ENCODE data around the gene LBHD2. TPM values are rescaled to one million over a fixed set of nuclear protein-coding genes. Genes with fewer than 3 reads are reported as not detected.

LBHD2 gene
- total and polyA plus RNA-seq, 2 of the 13 experiments (the other 11 are each of a cell fraction or from before 2014, with no cell fraction given), result 0.67 to 1.00 TPM

DNA sequence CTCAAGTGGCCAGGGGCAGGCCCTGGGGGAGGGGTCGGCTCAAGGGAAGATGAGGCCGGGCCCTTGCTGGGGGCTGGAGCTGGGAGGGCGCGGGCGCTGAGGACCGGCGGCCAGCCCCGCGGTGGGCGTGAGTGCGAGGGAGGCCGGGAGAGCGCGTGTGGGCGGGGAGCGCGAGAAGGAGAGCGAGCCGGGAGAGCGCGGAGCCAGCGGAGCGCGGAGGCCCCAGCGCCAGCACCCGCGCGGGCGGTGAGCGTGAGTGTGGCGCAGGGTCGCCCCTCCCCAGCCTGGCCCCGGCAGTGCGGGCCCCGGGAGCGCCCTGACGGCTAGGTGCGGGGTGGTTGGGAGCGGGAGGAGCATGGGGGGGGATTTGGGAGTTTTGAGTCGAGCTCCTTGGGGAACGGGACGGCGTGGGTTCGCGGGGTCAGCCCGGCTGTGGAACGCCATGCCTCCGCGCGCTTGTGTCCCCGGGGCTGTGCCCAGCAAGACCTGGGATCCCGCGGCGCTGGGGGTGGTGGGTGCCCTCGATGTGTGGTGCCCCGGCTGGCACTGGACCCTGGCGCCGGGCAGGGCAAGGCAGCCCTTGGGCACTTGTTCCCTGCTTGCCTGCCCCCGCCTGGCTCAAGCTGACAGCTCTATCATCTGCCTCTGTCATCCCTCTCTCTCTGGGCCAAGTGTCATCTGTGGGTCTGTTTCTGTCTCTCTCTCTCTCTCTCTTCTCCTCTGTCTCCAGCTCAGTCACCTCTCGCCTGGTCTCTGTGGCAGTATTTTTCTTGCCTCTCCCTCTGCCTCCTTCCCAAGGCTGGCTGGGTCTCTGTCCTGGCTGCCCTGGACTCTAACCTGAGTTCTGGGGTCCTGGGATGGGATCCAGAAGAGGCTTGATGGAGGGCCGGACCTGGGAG is at the start of gene LBHD2 (continued):
- TF ChIP-seq, protein P1, sequence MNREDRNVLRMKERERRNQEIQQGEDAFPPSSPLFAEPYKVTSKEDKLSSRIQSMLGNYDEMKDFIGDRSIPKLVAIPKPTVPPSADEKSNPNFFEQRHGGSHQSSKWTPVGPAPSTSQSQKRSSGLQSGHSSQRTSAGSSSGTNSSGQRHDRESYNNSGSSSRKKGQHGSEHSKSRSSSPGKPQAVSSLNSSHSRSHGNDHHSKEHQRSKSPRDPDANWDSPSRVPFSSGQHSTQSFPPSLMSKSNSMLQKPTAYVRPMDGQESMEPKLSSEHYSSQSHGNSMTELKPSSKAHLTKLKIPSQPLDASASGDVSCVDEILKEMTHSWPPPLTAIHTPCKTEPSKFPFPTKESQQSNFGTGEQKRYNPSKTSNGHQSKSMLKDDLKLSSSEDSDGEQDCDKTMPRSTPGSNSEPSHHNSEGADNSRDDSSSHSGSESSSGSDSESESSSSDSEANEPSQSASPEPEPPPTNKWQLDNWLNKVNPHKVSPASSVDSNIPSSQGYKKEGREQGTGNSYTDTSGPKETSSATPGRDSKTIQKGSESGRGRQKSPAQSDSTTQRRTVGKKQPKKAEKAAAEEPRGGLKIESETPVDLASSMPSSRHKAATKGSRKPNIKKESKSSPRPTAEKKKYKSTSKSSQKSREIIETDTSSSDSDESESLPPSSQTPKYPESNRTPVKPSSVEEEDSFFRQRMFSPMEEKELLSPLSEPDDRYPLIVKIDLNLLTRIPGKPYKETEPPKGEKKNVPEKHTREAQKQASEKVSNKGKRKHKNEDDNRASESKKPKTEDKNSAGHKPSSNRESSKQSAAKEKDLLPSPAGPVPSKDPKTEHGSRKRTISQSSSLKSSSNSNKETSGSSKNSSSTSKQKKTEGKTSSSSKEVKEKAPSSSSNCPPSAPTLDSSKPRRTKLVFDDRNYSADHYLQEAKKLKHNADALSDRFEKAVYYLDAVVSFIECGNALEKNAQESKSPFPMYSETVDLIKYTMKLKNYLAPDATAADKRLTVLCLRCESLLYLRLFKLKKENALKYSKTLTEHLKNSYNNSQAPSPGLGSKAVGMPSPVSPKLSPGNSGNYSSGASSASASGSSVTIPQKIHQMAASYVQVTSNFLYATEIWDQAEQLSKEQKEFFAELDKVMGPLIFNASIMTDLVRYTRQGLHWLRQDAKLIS (CRISPR knock-in tag; IDR thresholded peaks at IDR 0.05), result no peak
- TF ChIP-seq, protein P2, sequence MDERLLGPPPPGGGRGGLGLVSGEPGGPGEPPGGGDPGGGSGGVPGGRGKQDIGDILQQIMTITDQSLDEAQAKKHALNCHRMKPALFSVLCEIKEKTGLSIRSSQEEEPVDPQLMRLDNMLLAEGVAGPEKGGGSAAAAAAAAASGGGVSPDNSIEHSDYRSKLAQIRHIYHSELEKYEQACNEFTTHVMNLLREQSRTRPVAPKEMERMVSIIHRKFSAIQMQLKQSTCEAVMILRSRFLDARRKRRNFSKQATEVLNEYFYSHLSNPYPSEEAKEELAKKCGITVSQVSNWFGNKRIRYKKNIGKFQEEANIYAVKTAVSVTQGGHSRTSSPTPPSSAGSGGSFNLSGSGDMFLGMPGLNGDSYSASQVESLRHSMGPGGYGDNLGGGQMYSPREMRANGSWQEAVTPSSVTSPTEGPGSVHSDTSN (CRISPR knock-in tag; IDR thresholded peaks at IDR 0.05), result no peak
- TF ChIP-seq, protein P3, sequence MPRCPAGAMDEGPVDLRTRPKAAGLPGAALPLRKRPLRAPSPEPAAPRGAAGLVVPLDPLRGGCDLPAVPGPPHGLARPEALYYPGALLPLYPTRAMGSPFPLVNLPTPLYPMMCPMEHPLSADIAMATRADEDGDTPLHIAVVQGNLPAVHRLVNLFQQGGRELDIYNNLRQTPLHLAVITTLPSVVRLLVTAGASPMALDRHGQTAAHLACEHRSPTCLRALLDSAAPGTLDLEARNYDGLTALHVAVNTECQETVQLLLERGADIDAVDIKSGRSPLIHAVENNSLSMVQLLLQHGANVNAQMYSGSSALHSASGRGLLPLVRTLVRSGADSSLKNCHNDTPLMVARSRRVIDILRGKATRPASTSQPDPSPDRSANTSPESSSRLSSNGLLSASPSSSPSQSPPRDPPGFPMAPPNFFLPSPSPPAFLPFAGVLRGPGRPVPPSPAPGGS (CRISPR knock-in tag; IDR thresholded peaks at IDR 0.05), result no peak
- TF ChIP-seq KLF16 (CRISPR knock-in tag; IDR thresholded peaks at IDR 0.05) (no peak), ZNF7 (CRISPR knock-in tag; IDR thresholded peaks at IDR 0.05) (no peak), ZNF766 (CRISPR knock-in tag; IDR thresholded peaks at IDR 0.05; ENCODE audit: borderline replicate concordance) (no peak), ZNF10 (CRISPR knock-in tag; IDR thresholded peaks at IDR 0.05; ENCODE audit: borderline replicate concordance, low read depth) (no peak), ZSCAN30 (CRISPR knock-in tag; IDR thresholded peaks at IDR 0.05) (no peak), KDM5B (CRISPR knock-in tag; IDR thresholded peaks at IDR 0.05; ENCODE audit: borderline replicate concordance) (no peak), JUN (CRISPR knock-in tag; IDR thresholded peaks at IDR 0.05) (no peak), KDM1A (CRISPR knock-in tag; IDR thresholded peaks at IDR 0.05) (no peak), ZNF451 (CRISPR knock-in tag; IDR thresholded peaks at IDR 0.05) (no peak), ONECUT2 (CRISPR knock-in tag; IDR thresholded peaks at IDR 0.05) (no peak), ZNF530 (CRISPR knock-in tag; IDR thresholded peaks at IDR 0.05; ENCODE audit: low read depth) (no peak), ZNF251 (CRISPR knock-in tag; IDR thresholded peaks at IDR 0.05) (no peak)
- TF ChIP-seq, protein P4, sequence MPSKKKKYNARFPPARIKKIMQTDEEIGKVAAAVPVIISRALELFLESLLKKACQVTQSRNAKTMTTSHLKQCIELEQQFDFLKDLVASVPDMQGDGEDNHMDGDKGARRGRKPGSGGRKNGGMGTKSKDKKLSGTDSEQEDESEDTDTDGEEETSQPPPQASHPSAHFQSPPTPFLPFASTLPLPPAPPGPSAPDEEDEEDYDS (CRISPR knock-in tag; IDR thresholded peaks at IDR 0.05), result no peak
- TF ChIP-seq, protein P5, sequence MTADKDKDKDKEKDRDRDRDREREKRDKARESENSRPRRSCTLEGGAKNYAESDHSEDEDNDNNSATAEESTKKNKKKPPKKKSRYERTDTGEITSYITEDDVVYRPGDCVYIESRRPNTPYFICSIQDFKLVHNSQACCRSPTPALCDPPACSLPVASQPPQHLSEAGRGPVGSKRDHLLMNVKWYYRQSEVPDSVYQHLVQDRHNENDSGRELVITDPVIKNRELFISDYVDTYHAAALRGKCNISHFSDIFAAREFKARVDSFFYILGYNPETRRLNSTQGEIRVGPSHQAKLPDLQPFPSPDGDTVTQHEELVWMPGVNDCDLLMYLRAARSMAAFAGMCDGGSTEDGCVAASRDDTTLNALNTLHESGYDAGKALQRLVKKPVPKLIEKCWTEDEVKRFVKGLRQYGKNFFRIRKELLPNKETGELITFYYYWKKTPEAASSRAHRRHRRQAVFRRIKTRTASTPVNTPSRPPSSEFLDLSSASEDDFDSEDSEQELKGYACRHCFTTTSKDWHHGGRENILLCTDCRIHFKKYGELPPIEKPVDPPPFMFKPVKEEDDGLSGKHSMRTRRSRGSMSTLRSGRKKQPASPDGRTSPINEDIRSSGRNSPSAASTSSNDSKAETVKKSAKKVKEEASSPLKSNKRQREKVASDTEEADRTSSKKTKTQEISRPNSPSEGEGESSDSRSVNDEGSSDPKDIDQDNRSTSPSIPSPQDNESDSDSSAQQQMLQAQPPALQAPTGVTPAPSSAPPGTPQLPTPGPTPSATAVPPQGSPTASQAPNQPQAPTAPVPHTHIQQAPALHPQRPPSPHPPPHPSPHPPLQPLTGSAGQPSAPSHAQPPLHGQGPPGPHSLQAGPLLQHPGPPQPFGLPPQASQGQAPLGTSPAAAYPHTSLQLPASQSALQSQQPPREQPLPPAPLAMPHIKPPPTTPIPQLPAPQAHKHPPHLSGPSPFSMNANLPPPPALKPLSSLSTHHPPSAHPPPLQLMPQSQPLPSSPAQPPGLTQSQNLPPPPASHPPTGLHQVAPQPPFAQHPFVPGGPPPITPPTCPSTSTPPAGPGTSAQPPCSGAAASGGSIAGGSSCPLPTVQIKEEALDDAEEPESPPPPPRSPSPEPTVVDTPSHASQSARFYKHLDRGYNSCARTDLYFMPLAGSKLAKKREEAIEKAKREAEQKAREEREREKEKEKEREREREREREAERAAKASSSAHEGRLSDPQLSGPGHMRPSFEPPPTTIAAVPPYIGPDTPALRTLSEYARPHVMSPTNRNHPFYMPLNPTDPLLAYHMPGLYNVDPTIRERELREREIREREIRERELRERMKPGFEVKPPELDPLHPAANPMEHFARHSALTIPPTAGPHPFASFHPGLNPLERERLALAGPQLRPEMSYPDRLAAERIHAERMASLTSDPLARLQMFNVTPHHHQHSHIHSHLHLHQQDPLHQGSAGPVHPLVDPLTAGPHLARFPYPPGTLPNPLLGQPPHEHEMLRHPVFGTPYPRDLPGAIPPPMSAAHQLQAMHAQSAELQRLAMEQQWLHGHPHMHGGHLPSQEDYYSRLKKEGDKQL (CRISPR knock-in tag; IDR thresholded peaks at IDR 0.05; ENCODE audit: low read depth), result no peak
